Activated CD8-positive, alpha-beta memory T cell treated with anti-CD3 and anti-CD28 coated beads, Interleukin-2, amount 10 ng/mL, durations not matched to agents 7 days and 5 days (primary cell): ENCODE measurements around the gene CCT4. TPM values are rescaled to one million over a fixed set of nuclear protein-coding genes. Genes with fewer than 3 reads are reported as not detected.
A peak's percentile ranks its signal among the peaks of the same experiment; 100 is the strongest.
"Not testable (repeated sequence)": the region's sequence is repeated elsewhere in the genome, so short reads cannot be mapped to it uniquely, and the experiment has no call there.

Source experiments
- ATAC-seq: fragments of 150-1000 bp; cut with Tn5 transposase; one replicate; pipeline ENCODE4 v1.10.0; 2021; ENCODE audit warnings: moderate library complexity
- CTCF ChIA-PET: fragments of 350-600 bp; sonication (Branson Sonifier 250); formaldehyde crosslinking; loops from one replicate; lab custom pipeline; 2021; ENCODE audit warnings: antibody characterized with exemption; lab: Charles Lee
- DNase-seq: peaks from one replicate; pipeline ENCODE4 v3.0.0-alpha.2; 2020
- H3K27ac Mint-ChIP-seq: one replicate; pipeline ENCODE4 v1.8.0; 2021; ENCODE audit warnings: mild to moderate bottlenecking, mixed read lengths
- H3K27me3 Mint-ChIP-seq: one replicate; pipeline ENCODE4 v1.8.0; 2021; ENCODE audit warnings: mixed read lengths
- H3K36me3 Mint-ChIP-seq: one replicate; pipeline ENCODE4 v1.8.0; 2021; ENCODE audit warnings: mild to moderate bottlenecking, mixed read lengths
- H3K4me1 Mint-ChIP-seq: one replicate; pipeline ENCODE4 v1.8.0; 2021; ENCODE audit warnings: mixed read lengths
- H3K4me3 Mint-ChIP-seq: one replicate; pipeline ENCODE4 v1.8.0; 2021; ENCODE audit warnings: mild to moderate bottlenecking, moderate library complexity, mixed read lengths
- H3K9me3 Mint-ChIP-seq: one replicate; pipeline ENCODE4 v1.8.0; 2022; ENCODE audit warnings: low read depth, mixed read lengths
- total RNA-seq, 2 experiments: library from RNA; stranded (reverse); gene quantifications; one replicate each; pipeline ENCODE4 v1.2.3, GENCODE V29; 2021

Gene CCT4
- total RNA-seq, 2 experiments from 2014 or later, result 170 to 245 TPM

GRCh38 chr2:61857224-61857623, 31.2 kb downstream of the CCT4 start:
- H3K4me3 Mint-ChIP-seq, result no peak overlapping the region
- ATAC-seq (no peak), DNase-seq (no peak)
- peaks cover 6% of the 10 kb centered on the region for H3K36me3 Mint-ChIP-seq
- peaks cover 18% of the 10 kb centered on the region for H3K4me1 Mint-ChIP-seq
- CTCF ChIA-PET, result no interaction called here
- no peak overlapping the region for H3K27ac Mint-ChIP-seq
- peaks cover 1% of the 10 kb centered on the region for H3K9me3 Mint-ChIP-seq
- no peaks in the 10 kb centered on the region for H3K27me3 Mint-ChIP-seq

- no peak for ATAC-seq
- CTCF ChIA-PET, result interaction anchor here (1.0 to 1.3 kb wide), 3 partner anchors 11 to 316 kb away, joined by 3 read pairs; no protein-coding TSS in a partner anchor
- H3K27ac Mint-ChIP-seq, result peak overlapping the region; percentile 94
- peak overlapping the region; percentile 97 for H3K4me3 Mint-ChIP-seq
- no peak for DNase-seq
- no peaks in the 10 kb centered on the region for H3K9me3 Mint-ChIP-seq
- H3K27me3 Mint-ChIP-seq, result no peaks in the 10 kb centered on the region
- peaks cover 18% of the 10 kb centered on the region for H3K4me1 Mint-ChIP-seq
- H3K36me3 Mint-ChIP-seq, result peaks cover 1% of the 10 kb centered on the region
These were observed 33.2 kb downstream of the CCT4 start for GRCh38 chr2:61855318-61855613.

GRCh38 chr2:61854564-61855317, 33.7 kb downstream of the CCT4 start:
- Mint-ChIP-seq H3K27me3 (no peaks in the 10 kb centered on the region), H3K4me1 (peaks cover 18% of the 10 kb centered on the region), H3K27ac (peak overlapping the region; percentile 94), H3K9me3 (no peaks in the 10 kb centered on the region), H3K4me3 (peak overlapping the region; percentile 97), H3K36me3 (peaks cover 1% of the 10 kb centered on the region)
- ATAC-seq (peak; percentile 92), DNase-seq (peak; percentile 95)
- CTCF ChIA-PET, result interaction anchor here (1.0 to 1.3 kb wide), 3 partner anchors 11 to 316 kb away, joined by 3 read pairs; no protein-coding TSS in a partner anchor

GRCh38 chr2:61853847-61854563, 34.5 kb downstream of the CCT4 start, which contains the start of gene FAM161A:
Gene FAM161A (minus strand): TSS chr2:61854060. CDS start chr2:61854041, 19 bp downstream.
- peak; percentile 88 for DNase-seq
- H3K27me3 Mint-ChIP-seq, result no peaks in the 10 kb centered on the region
- ATAC-seq, result peak; percentile 71
- H3K36me3 Mint-ChIP-seq, result peaks cover 1% of the 10 kb centered on the region
- no peaks in the 10 kb centered on the region for H3K9me3 Mint-ChIP-seq
- peak within 1 kb of the TSS; percentile 94 for H3K27ac Mint-ChIP-seq
- peaks cover 18% of the 10 kb centered on the region for H3K4me1 Mint-ChIP-seq
- H3K4me3 Mint-ChIP-seq, result peak within 1 kb of the TSS; percentile 97
- CTCF ChIA-PET, result interaction anchor here (1.3 to 1.5 kb wide), 2 partner anchors 10 to 12 kb away, joined by 3 read pairs; no protein-coding TSS in a partner anchor

GRCh38 chr2:61853086-61853846, 35.2 kb downstream of the CCT4 start:
- CTCF ChIA-PET, result interaction anchor here (0.7 to 1.5 kb wide), 3 partner anchors 9 to 15 kb away, joined by 3 read pairs; no protein-coding TSS in a partner anchor

GRCh38 chr2:61851270-61851669, 37.2 kb downstream of the CCT4 start:
- CTCF ChIA-PET, result interaction anchor here (1.0 kb wide), 1 partner anchor 21 kb away, joined by 3 read pairs; no protein-coding TSS in a partner anchor
- not testable (repeated sequence) for H3K27me3 Mint-ChIP-seq, H3K36me3 Mint-ChIP-seq, H3K4me3 Mint-ChIP-seq, H3K9me3 Mint-ChIP-seq, H3K27ac Mint-ChIP-seq, DNase-seq, ATAC-seq
- peaks cover 18% of the 10 kb centered on the region for H3K4me1 Mint-ChIP-seq

More at GRCh38 chr2:61853086-61853846, 35.2 kb downstream of the CCT4 start:
- DNase-seq, result no peak
- Mint-ChIP-seq H3K9me3 (no peaks in the 10 kb centered on the region), H3K36me3 (peaks cover 1% of the 10 kb centered on the region), H3K27me3 (no peaks in the 10 kb centered on the region), H3K4me1 (peaks cover 18% of the 10 kb centered on the region), H3K4me3 (peak overlapping the region; percentile 97), H3K27ac (peak overlapping the region; percentile 94)
- ATAC-seq, result peak; percentile 57

- H3K4me1 Mint-ChIP-seq, result no peaks in the 10 kb centered on the region
- H3K27ac Mint-ChIP-seq, result no peak overlapping the region
- no peaks in the 10 kb centered on the region for H3K36me3 Mint-ChIP-seq
- H3K4me3 Mint-ChIP-seq, result no peak overlapping the region
- ATAC-seq, result no peak
- CTCF ChIA-PET, result no interaction called here
- no peaks in the 10 kb centered on the region for H3K27me3 Mint-ChIP-seq
- DNase-seq, result no peak
- no peaks in the 10 kb centered on the region for H3K9me3 Mint-ChIP-seq
These were observed 43.1 kb downstream of the CCT4 start for GRCh38 chr2:61845320-61845719.

GRCh38 chr2:61841286-61841685, 47.2 kb downstream of the CCT4 start:
- DNase-seq, result no peak
- CTCF ChIA-PET, result no interaction called here
- no peaks in the 10 kb centered on the region for H3K36me3 Mint-ChIP-seq
- H3K4me1 Mint-ChIP-seq, result no peaks in the 10 kb centered on the region
- no peaks in the 10 kb centered on the region for H3K27me3 Mint-ChIP-seq
- no peak overlapping the region for H3K27ac Mint-ChIP-seq
- ATAC-seq, result no peak
- H3K9me3 Mint-ChIP-seq, result no peaks in the 10 kb centered on the region
- H3K4me3 Mint-ChIP-seq, result no peak overlapping the region

GRCh38 chr2:61834893-61835292, 53.6 kb downstream of the CCT4 start:
- Mint-ChIP-seq H3K4me3 (no peak overlapping the region), H3K9me3 (no peaks in the 10 kb centered on the region), H3K27ac (no peak overlapping the region), H3K27me3 (no peaks in the 10 kb centered on the region), H3K36me3 (peaks cover 11% of the 10 kb centered on the region), H3K4me1 (no peaks in the 10 kb centered on the region)
- ATAC-seq (no peak), DNase-seq (no peak)
- CTCF ChIA-PET, result interaction anchor here (0.6 kb wide), 1 partner anchor 282 kb away, joined by 3 read pairs; no protein-coding TSS in a partner anchor

GRCh38 chr2:61833971-61834370, 54.5 kb downstream of the CCT4 start:
- H3K4me1 Mint-ChIP-seq, result no peaks in the 10 kb centered on the region
- H3K4me3 Mint-ChIP-seq, result no peak overlapping the region
- no peak overlapping the region for H3K27ac Mint-ChIP-seq
- no peak for ATAC-seq
- CTCF ChIA-PET, result no interaction called here
- no peaks in the 10 kb centered on the region for H3K9me3 Mint-ChIP-seq
- H3K36me3 Mint-ChIP-seq, result peaks cover 11% of the 10 kb centered on the region
- no peak for DNase-seq
- no peaks in the 10 kb centered on the region for H3K27me3 Mint-ChIP-seq

- no peaks in the 10 kb centered on the region for H3K9me3 Mint-ChIP-seq
- peaks cover 11% of the 10 kb centered on the region for H3K36me3 Mint-ChIP-seq
- no peaks in the 10 kb centered on the region for H3K4me1 Mint-ChIP-seq
- no peak for ATAC-seq
- no peak overlapping the region for H3K4me3 Mint-ChIP-seq
- no peak overlapping the region for H3K27ac Mint-ChIP-seq
- CTCF ChIA-PET, result no interaction called here
- H3K27me3 Mint-ChIP-seq, result no peaks in the 10 kb centered on the region
- no peak for DNase-seq
These were observed 56.1 kb downstream of the CCT4 start for GRCh38 chr2:61832183-61832841.

- CTCF ChIA-PET, result no interaction called here
- H3K9me3 Mint-ChIP-seq, result no peaks in the 10 kb centered on the region
These were observed 66.2 kb downstream of the CCT4 start for GRCh38 chr2:61822255-61822654.

More at GRCh38 chr2:61822255-61822654, 66.2 kb downstream of the CCT4 start:
- H3K4me1 Mint-ChIP-seq, result no peaks in the 10 kb centered on the region
- H3K27me3 Mint-ChIP-seq, result peaks cover 8% of the 10 kb centered on the region
- ATAC-seq (no peak), DNase-seq (no peak)
- no peaks in the 10 kb centered on the region for H3K36me3 Mint-ChIP-seq
- H3K4me3 Mint-ChIP-seq, result no peak overlapping the region
- H3K27ac Mint-ChIP-seq, result no peak overlapping the region
